Endodermal cell (in vitro differentiated cells): ENCODE results near the gene CREB3L2. TPM values are rescaled to one million over a fixed set of nuclear protein-coding genes. Genes with fewer than 3 reads are reported as not detected.

Experiments
- DNase-seq: peaks from one replicate; pipeline ENCODE4 v3.0.0-alpha.2; 2017
- H3K27ac ChIP-seq: 2 replicates; pipeline ENCODE4 v1.5.1; 2013; ENCODE audit warnings: mild to moderate bottlenecking, low read depth, low read length, moderate library complexity
- H3K27me3 ChIP-seq: 2 replicates; pipeline ENCODE4 v1.6.1; 2013; ENCODE audit warnings: mild to moderate bottlenecking, low read length, moderate library complexity; ENCODE audit not compliant: insufficient read depth, control insufficient read depth, poor library complexity, severe bottlenecking
- H3K36me3 ChIP-seq: 2 replicates; pipeline ENCODE4 v1.7.0; 2013; ENCODE audit warnings: mild to moderate bottlenecking, low read length, moderate library complexity; ENCODE audit not compliant: control insufficient read depth, insufficient read depth
- H3K4me1 ChIP-seq: one replicate; pipeline ENCODE4 v1.7.0; 2013; ENCODE audit warnings: low read length; ENCODE audit not compliant: control insufficient read depth, insufficient read depth
- H3K4me3 ChIP-seq: 2 replicates; pipeline ENCODE4 v1.5.1; 2013; ENCODE audit warnings: mild to moderate bottlenecking, low read length, moderate library complexity
- H3K9ac ChIP-seq: 2 replicates; pipeline ENCODE4 v1.6.1; 2013; ENCODE audit warnings: mild to moderate bottlenecking, low read length, moderate library complexity; ENCODE audit not compliant: poor library complexity, severe bottlenecking; ENCODE audit errors: extremely low read depth
- H3K9me3 ChIP-seq: 2 replicates; pipeline ENCODE4 v1.6.1; 2013; ENCODE audit warnings: mild to moderate bottlenecking, low read length, moderate library complexity; ENCODE audit not compliant: control insufficient read depth
- H3K27ac Mint-ChIP-seq: 2 replicates; pipeline ENCODE4 v1.8.0; 2020; ENCODE audit warnings: mixed read lengths
- H3K27me3 Mint-ChIP-seq: 2 replicates; pipeline ENCODE4 v1.8.0; 2021; ENCODE audit warnings: mild to moderate bottlenecking, mixed read lengths; ENCODE audit not compliant: insufficient read depth
- H3K36me3 Mint-ChIP-seq: 2 replicates; pipeline ENCODE4 v1.8.0; 2020; ENCODE audit warnings: low read depth, mixed read lengths
- H3K4me1 Mint-ChIP-seq: 2 replicates; pipeline ENCODE4 v1.8.0; 2020; ENCODE audit warnings: mixed read lengths
- H3K4me3 Mint-ChIP-seq: 2 replicates; pipeline ENCODE4 v1.8.0; 2020; ENCODE audit warnings: mild to moderate bottlenecking, moderate library complexity, mixed read lengths
- H3K9me3 Mint-ChIP-seq: 2 replicates; pipeline ENCODE4 v1.8.0; 2020; ENCODE audit warnings: mild to moderate bottlenecking, mixed read lengths
- WGBS, 2 experiments: methylation state at CpG; one replicate each; pipeline versions ENCODE4 v1.1.5 to v1.1.7; 2013; ENCODE audit warnings: missing lambda C conversion rate in 2 of 2, mixed read lengths in 1 of 2; ENCODE audit not compliant: insufficient coverage in 1 of 2, insufficient read length in 1 of 2; 5-methylcytosine and 5-hydroxymethylcytosine counted together
- total RNA-seq, 2 donors: library from RNA; stranded (reverse); fragmentation: NEBNext Ultra II Directional in 1 of 2; extraction: Animal tissue kit (Norgen Biotek cat#: 25700) in 1 of 2; gene quantifications; 2 replicates in 1 of 2; 3 replicates in 1 of 2; pipeline ENCODE4 v1.2.1, GENCODE V29; 2021
- TF ChIP-seq, protein P1 (sequence below): fragments of 200-600 bp; sonication (generic); conservative IDR thresholded peaks from 2 replicates; pipeline ENCODE4 v1.5.0; 2021; ENCODE audit warnings: antibody characterized with exemption, mild to moderate bottlenecking

CREB3L2 gene
- total RNA-seq, 2 donors from 2014 or later = 48.2 to 80.2 TPM

DNA sequence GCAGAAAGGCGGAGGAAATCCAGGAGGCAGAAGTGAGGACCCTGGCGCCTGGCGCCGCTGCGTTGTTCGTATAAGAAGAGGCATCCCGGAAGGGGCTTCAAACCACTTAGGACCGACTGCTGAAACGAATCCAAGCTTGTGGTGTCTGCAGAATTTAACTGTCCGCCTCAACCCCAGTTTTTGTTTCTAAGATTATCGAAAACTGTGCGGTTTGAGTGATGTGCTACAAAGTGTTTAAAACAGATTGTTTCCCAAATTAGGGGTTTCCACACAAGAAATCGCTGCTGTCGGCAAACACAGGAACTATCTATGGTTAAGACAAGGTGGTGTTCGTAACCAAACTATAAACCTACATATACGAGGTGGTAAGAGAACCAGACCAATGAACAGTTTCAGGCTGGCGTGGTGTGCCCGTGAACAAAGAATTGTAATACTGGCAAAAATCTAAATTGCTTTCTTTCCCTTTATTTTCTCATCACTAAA is 154.3 kb downstream of the CREB3L2 start:
- no peaks in the 10 kb centered on the region for H3K4me1 Mint-ChIP-seq
- H3K36me3 Mint-ChIP-seq = no peaks in the 10 kb centered on the region
- Histone ChIP-seq H3K4me1 (no peaks in the 10 kb centered on the region), H3K4me3 (peak overlapping the region; percentile 74), H3K9me3 (no peaks in the 10 kb centered on the region), H3K27ac (no peak overlapping the region), H3K36me3 (no peaks in the 10 kb centered on the region), H3K27me3 (peaks cover 59% of the 10 kb centered on the region), H3K9ac (no peak overlapping the region)
- TF ChIP-seq, protein P1, sequence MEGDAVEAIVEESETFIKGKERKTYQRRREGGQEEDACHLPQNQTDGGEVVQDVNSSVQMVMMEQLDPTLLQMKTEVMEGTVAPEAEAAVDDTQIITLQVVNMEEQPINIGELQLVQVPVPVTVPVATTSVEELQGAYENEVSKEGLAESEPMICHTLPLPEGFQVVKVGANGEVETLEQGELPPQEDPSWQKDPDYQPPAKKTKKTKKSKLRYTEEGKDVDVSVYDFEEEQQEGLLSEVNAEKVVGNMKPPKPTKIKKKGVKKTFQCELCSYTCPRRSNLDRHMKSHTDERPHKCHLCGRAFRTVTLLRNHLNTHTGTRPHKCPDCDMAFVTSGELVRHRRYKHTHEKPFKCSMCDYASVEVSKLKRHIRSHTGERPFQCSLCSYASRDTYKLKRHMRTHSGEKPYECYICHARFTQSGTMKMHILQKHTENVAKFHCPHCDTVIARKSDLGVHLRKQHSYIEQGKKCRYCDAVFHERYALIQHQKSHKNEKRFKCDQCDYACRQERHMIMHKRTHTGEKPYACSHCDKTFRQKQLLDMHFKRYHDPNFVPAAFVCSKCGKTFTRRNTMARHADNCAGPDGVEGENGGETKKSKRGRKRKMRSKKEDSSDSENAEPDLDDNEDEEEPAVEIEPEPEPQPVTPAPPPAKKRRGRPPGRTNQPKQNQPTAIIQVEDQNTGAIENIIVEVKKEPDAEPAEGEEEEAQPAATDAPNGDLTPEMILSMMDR = no peak
- no peaks in the 10 kb centered on the region for H3K9me3 Mint-ChIP-seq
- no peak for DNase-seq
- peaks cover 62% of the 10 kb centered on the region for H3K27me3 Mint-ChIP-seq
- 29 to 46% methylated on average over 13 to 18 of the region's 18 CpGs for WGBS, 2 experiments
- H3K4me3 Mint-ChIP-seq = peak overlapping the region; percentile 47
- no peak overlapping the region for H3K27ac Mint-ChIP-seq

- no peak within 1 kb of the TSS for H3K27ac ChIP-seq
- peak within 1 kb of the TSS; percentile 74 for H3K4me3 ChIP-seq
- H3K27me3 Mint-ChIP-seq = peaks cover 62% of the 10 kb centered on the region
- no peak within 1 kb of the TSS for H3K27ac Mint-ChIP-seq
- no peaks in the 10 kb centered on the region for H3K9me3 ChIP-seq
- peak; percentile 79 for DNase-seq
- H3K4me1 ChIP-seq = no peaks in the 10 kb centered on the region
- H3K36me3 ChIP-seq = no peaks in the 10 kb centered on the region
- peaks cover 59% of the 10 kb centered on the region for H3K27me3 ChIP-seq
- no peaks in the 10 kb centered on the region for H3K36me3 Mint-ChIP-seq
- no peaks in the 10 kb centered on the region for H3K9me3 Mint-ChIP-seq
- 0 to 2% methylated on average over 6 to 66 of the region's 66 CpGs for WGBS, 2 experiments
- TF ChIP-seq, protein P1 = no peak
- peak within 1 kb of the TSS; percentile 47 for H3K4me3 Mint-ChIP-seq
- no peak within 1 kb of the TSS for H3K9ac ChIP-seq
- H3K4me1 Mint-ChIP-seq = no peaks in the 10 kb centered on the region
These were observed 154.9 kb downstream of the CREB3L2 start, which contains the start of gene DGKI for GRCh38 chr7:137846827-137847567. Gene DGKI (minus strand): TSS chr7:137846974.

- no peak overlapping the region for H3K9ac ChIP-seq
- H3K27ac ChIP-seq = no peak overlapping the region
- no peaks in the 10 kb centered on the region for H3K9me3 Mint-ChIP-seq
- H3K4me3 ChIP-seq = no peak overlapping the region
- TF ChIP-seq, protein P1 = no peak
- 0 to 4% methylated on average over 5 to 47 of the region's 47 CpGs for WGBS, 2 experiments
- H3K27me3 ChIP-seq = peaks cover 59% of the 10 kb centered on the region
- no peaks in the 10 kb centered on the region for H3K36me3 ChIP-seq
- no peak for DNase-seq
- no peak overlapping the region for H3K27ac Mint-ChIP-seq
- H3K27me3 Mint-ChIP-seq = peaks cover 62% of the 10 kb centered on the region
- no peaks in the 10 kb centered on the region for H3K9me3 ChIP-seq
- H3K4me3 Mint-ChIP-seq = peak overlapping the region; percentile 47
- H3K4me1 ChIP-seq = no peaks in the 10 kb centered on the region
- no peaks in the 10 kb centered on the region for H3K36me3 Mint-ChIP-seq
- H3K4me1 Mint-ChIP-seq = no peaks in the 10 kb centered on the region
These were observed 155.4 kb downstream of the CREB3L2 start for GRCh38 chr7:137846549-137846826.
